Adipose tissue (tissue), 3 donors: ENCODE data around the gene STAT1. TPM values are rescaled to one million over a fixed set of nuclear protein-coding genes. Genes with fewer than 3 reads are reported as not detected.

ENCODE experiments used
- H3K27ac ChIP-seq: one replicate; pipeline ENCODE4 v1.5.1; 2013; ENCODE audit warnings: low read depth, low read length
- WGBS, 3 donors: extraction: QIAGEN DNeasy Blood & Tissue Kit; methylation state at CpG; one replicate each; pipeline ENCODE4 v1.1.7; 2013; 5-methylcytosine and 5-hydroxymethylcytosine counted together
- polyA plus RNA-seq, 3 donors: library from polyadenylated mRNA; stranded (reverse); fragments of 200-250 nt; gene quantifications; one replicate each; pipeline ENCODE4 v1.2.3, GENCODE V29; 2013
- donor health status: healthy with polysubstance abuse.
- donor health status: Bipolar disorder and iron deficiency.
- donor health status: healthy.

STAT1 gene
- polyA plus RNA-seq, 3 donors, result 19.9 to 43.8 (median 34.0) TPM

DNA sequence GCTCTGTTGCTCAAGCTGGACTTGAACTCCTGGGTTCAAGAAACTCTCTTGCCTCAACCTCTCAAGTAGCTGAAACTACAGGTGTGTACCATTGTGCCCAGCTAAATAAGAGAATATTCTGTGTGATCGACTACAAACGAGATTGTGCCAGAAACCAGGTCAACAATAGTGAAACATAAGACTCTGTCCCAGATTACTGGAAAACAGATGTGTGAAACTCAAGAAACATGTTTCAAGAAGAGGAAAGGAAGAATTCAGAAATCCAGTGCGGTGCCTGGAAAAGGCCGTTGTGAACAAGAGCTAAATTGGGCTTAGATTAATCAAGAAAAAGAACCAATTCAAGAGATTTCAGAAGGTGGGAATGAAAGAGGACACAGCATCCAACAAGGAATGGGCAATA, 23.4 kb upstream of the STAT1 start:
- WGBS, 3 donors, result 92 to 96% (median 93%) methylated on average over 4 of the region's 4 CpGs
- H3K27ac ChIP-seq, result no peak overlapping the region

DNA sequence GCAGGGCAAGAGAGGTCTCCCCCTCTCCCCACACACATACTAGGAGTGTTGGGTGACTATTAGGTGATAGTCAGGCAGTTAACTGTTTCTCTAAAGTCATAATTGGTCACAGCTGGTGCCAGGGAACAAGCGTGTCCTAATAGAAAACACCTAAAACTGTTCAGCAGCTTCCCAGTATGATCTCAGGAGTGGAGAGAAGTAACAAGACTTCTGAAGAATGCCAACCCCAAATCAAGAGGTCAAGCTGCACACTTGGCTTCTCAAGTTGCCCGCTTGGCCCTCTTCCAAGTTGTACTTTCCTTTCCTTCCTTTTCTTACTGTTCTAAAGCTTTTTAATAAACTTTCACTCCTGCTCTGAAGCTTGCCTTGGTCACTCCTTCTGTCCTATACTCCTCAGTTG, 22.4 kb upstream of the STAT1 start:
- 86 to 91% (median 89%) methylated on average over 2 of the region's 2 CpGs for WGBS, 3 donors

DNA sequence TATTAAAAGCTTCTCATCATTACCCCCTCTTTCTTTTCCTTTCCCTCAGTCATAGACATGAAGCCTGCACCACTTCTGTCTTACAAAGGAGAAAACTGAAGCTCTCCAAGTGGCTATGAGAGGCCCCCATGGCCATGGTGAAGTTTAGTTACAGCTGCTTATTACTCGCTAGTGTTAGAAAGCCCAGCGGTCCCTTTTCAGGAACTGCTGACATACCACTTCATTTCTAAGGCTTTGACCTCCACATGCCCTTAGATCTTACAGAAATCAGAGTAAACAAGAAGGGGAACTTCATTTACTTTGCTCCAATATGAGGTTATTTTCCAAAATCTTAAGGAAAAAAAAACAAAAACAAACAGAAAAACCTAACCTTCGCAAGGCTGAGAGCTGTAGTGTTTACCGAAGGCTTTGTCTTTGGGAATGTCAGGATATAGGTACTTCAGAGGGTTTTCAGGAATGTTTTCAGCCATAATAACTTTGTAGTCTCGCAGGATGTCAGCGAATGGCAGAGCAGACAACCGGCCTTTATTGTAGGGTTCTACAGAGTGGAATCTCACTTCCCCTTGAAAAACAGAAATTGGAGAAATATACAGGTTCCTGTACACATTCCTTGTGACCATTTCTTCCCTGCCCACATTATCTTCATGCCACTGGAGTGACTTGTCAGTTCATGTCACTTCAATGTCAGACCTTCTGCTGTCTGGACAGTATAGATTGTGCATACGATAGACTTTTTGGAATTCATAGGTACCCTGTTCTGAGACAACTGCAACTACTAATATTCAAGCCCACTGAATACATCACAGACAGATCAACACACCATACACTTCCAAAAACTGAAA, 18.8 kb upstream of the STAT1 start:
- H3K27ac ChIP-seq, result no peak overlapping the region
- 76 to 80% (median 77%) methylated on average over 8 of the region's 8 CpGs for WGBS, 3 donors

More for the DNA sequence above, 22.4 kb upstream of the STAT1 start:
- H3K27ac ChIP-seq, result no peak overlapping the region

- H3K27ac ChIP-seq, result no peak overlapping the region
- 34 to 97% (median 95%) methylated on average over 2 of the region's 2 CpGs for WGBS, 3 donors
These were observed 17.3 kb upstream of the STAT1 start for GRCh38 chr2:191031256-191031655.

GRCh38 chr2:191030521-191031154, 16.7 kb upstream of the STAT1 start:
- WGBS, 3 donors, result 16 to 42% (median 42%) methylated on average over 8 of the region's 8 CpGs
- H3K27ac ChIP-seq, result no peak overlapping the region

DNA sequence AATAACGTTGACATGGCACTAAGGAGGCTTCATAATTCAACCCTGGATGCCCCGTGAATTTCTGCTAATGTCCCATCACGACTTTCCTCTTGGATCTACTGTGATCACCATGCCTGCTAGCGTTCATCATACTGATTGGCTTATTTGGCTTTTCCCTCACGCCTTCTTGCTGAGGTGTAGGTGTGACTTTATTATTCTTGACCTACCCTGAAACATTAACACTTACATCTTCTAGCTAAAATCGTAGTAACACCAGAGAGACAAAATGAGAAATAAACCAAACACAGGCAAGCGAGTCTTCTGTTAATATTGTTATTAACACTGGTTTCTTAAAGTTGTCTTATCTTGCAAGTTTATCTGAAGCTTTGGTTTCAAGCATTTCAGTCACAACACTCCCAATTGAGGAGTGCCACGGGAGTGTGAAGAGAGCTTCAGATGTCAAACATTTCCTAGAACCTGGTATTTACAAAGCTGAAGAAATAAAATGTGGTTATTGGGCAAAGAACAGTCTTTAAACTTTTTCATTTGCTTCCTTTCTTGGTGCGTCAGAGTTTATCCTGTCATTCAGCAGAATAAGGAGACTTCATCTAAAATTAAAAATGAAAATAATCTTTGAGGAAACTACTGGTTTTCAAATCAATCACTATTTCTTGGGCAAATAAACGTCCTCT, 15.4 kb upstream of the STAT1 start:
- WGBS, 3 donors, result 76 to 83% (median 80%) methylated on average over 10 of the region's 10 CpGs
- H3K27ac ChIP-seq, result no peak overlapping the region

DNA sequence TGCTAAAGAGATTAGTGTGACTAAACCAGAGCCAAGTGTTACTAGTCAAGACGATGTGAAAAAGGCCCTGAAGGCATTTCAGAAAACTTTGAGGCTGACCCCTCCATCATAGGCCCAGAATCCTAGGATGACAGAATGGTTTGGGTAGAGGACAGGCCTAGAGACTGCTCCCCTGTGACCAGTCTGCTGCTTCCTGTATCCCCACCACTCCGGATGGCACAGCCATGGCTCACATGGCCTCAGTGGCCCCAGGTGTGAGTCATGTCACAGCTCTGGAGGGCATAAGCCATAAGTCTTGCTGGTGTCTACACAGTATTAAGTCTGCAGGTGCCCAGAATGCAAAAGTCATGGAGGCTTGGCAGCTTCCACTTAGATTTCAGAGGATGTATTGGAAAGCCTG, 12.4 kb upstream of the STAT1 start:
- 42 to 43% (median 42%) methylated on average over 2 of the region's 2 CpGs for WGBS, 3 donors
- no peak overlapping the region for H3K27ac ChIP-seq

DNA sequence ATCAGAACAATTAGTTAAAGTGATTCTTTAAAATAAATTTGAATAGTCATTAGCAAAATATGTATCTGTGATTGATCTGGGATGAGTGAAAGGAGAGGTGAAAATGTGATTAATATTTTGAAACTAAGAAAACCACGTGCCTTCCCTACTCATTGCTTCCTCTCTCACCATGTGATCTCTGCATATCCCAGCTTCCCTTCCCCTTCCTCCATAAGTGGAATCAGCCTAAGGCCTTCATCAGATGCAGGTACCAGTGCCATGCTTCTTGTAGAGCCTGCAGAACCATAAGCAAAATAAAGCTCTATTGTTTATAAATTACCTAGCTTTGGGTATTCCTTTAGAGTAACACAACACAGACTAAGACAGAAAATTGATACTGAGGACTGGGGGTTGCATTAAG, 11.2 kb upstream of the STAT1 start:
- H3K27ac ChIP-seq, result no peak overlapping the region
- WGBS, 3 donors, result 40 to 60% (median 45%) methylated on average over 1 of the region's 1 CpG

DNA sequence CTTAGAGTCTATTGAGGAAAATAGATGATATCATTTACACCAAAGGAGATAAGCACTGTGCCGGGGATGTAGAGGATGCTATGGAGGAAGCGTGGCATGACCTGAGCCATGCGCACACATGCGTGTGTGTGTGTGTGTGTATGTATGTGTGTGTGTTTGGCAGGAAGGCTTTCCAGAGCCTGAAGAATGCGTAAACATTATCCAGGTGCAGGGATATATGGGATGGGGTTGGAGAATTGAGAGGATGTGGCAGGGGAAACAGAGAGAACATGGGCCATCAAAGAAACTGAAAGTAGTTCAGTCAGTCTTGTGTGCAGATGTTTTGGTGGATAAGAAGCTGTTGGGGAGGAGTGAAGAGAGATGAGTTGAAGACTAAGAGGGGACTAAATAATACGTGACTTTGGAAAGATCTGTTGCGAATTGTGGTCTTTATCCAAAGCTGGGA, 9.3 kb upstream of the STAT1 start:
- no peak overlapping the region for H3K27ac ChIP-seq
- WGBS, 3 donors, result 77 to 92% (median 82%) methylated on average over 7 of the region's 7 CpGs

DNA sequence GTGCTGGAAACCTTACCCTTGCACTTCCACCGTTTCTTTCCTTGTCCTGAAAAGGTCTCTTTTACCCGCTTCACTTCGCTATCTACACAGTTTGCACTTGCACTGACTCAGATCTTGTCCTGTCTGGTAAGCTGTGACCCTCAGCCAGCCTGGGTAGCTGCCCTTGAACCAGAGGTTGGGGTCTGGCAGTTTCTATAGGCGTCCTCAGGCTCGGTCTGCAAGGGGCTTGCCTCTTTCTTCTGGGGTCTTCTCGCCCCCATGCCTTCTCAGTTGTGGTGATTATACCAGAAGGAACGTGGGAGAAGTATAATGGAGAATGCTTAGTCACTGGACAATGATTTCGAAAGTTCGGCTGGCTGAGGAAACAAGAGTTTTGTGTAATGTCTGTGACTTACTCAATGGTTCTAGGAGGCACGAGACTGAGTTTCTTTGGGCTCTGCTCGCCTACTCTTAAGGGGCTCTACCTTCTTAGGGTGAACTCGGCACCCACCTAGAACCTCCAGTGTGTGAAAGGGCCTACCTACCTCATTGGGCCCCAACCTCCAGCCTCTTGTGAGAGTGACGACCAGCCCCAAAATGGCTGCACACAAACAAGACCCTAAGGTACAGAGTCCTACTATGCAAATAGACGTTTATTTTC, 6.9 kb upstream of the STAT1 start:
- WGBS, 3 donors, result 12 to 22% (median 19%) methylated on average over 14 of the region's 14 CpGs
- H3K27ac ChIP-seq, result peak overlapping the region; percentile 85

- peak overlapping the region; percentile 85 for H3K27ac ChIP-seq
- WGBS, 3 donors, result 0% methylated on average over 50 to 59 of the region's 59 CpGs
These were observed 6.3 kb upstream of the STAT1 start for GRCh38 chr2:191020221-191020741.

GRCh38 chr2:191019376-191019775, 5.4 kb upstream of the STAT1 start:
- 88 to 97% (median 96%) methylated on average over 3 of the region's 3 CpGs for WGBS, 3 donors
- H3K27ac ChIP-seq, result no peak overlapping the region

DNA sequence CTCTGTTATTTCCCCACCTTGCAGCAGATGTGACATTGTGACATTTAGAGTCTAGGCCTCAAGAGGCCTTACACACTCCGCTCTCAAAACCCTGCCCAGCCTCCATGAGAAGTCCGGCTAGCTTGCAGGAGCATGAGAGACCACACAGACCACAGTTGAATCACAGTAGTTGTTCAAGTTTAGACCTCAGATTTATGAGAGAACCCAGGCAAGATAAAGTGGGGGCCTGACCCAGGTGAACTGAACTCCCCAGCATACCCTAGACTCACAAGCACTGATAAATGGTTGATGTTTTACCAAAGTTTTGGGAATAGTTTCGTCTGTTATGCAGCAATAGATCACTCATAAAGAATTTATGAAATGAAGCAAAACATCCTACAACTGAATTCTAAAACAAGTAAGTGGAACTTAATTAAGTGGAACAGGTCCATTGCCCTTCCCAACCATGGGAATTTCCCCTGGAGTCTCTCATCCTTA, 4.7 kb upstream of the STAT1 start:
- 79 to 94% (median 91%) methylated on average over 3 of the region's 3 CpGs for WGBS, 3 donors
- no peak overlapping the region for H3K27ac ChIP-seq

GRCh38 chr2:191018048-191018447, 4.1 kb upstream of the STAT1 start:
- H3K27ac ChIP-seq, result no peak overlapping the region
- 82 to 100% (median 89%) methylated on average over 1 of the region's 1 CpG for WGBS, 3 donors

- 83 to 88% (median 87%) methylated on average over 8 of the region's 8 CpGs for WGBS, 3 donors
- no peak overlapping the region for H3K27ac ChIP-seq
These were observed 1.9 kb upstream of the STAT1 start for GRCh38 chr2:191015831-191016230.

DNA sequence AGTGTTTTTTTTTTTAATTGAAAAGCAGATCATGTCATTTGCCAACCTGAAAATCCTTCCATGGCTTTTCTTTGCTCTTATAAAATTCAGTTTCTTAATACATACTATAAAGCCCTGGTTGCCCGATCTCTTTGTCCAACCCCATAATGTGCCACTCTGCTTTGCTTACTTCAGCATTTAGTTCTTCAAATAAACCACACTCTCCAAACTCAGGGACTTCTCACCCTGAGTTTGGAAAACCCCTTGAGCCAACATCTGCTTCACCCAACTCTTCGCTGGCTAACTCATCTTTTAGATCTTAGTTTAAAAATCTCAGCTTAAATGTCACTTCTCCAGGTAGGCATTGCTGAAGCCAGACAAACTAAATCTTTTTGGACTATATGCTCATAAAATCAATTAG, 1.3 kb upstream of the STAT1 start:
- no peak overlapping the region for H3K27ac ChIP-seq
- WGBS, 3 donors, result 92 to 95% (median 94%) methylated on average over 2 of the region's 2 CpGs

DNA sequence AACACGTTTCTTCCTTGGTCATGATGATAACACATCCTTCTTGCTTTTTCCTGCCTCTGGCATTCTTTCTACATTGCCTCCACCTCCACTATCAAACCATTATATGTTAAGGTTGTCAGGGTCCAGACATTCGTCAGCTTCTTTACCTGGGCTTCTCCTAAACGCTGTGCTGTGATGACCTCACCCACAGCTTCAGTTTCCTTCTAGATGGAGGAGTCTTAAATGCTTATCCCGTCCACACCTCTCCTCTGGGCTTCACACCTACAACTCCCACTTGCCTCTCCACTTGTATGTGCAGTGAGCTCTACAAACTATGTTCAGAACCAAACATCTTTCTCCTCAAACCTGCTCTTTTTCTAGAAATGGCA, 666 bp upstream of the STAT1 start:
- H3K27ac ChIP-seq, result no peak overlapping the region
- WGBS, 3 donors, result 40 to 45% (median 42%) methylated on average over 4 of the region's 4 CpGs

DNA sequence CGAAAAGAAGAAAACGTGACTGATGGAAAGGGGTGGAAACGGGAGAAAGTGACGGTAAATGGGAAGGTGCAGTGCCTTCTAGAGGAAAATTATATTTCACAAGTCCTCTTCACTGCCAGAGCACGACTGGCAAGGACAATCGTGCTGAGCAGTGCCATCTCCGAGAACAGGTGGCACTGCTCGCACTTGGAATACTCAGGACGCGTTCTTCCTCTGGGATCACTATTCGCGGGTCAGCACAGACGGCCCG, 364 bp downstream of the STAT1 start:
- 0 to 1% (median 1%) methylated on average over 14 of the region's 14 CpGs for WGBS, 3 donors
- peak overlapping the region; percentile 78 for H3K27ac ChIP-seq
